ENCODE results near the gene PTPN4. TPM values are rescaled to one million over a fixed set of nuclear protein-coding genes. Genes with fewer than 3 reads are reported as not detected.

Gene PTPN4
- total and polyA plus RNA-seq, 9 of the 15 experiments (the other 6 are each of a cell fraction or from before 2014, with no cell fraction given): 5.0 to 32.8 (median 27.3) TPM

GRCh38 chr2:119758881-119759450 lies 756 bp upstream of the PTPN4 start:
- CTCF ChIA-PET (ENCODE audit: low intra/inter-chr PET ratio): no interaction called here
- Histone ChIP-seq H3K79me2 (ENCODE audit: control insufficient read depth, insufficient read depth, low read length) (peaks cover 38% of the 10 kb centered on the region), H4K20me1 (replicated peaks; ENCODE audit: control insufficient read depth, insufficient read depth, low read length) (no peaks in the 10 kb centered on the region), H3K4me1 (replicated peaks in 1 of 2; ENCODE audit: control insufficient read depth in 2 of 2, insufficient read depth in 2 of 2, low read length in 2 of 2) (peaks cover 9 to 13% of the 10 kb centered on the region in 2 experiments), H2AFZ (ENCODE audit: low read depth, low read length) (peak overlapping the region; percentile 85), H3K4me3 (peak overlapping the region; percentile 75), H3K36me3 (ENCODE audit: control insufficient read depth, insufficient read depth, low read length) (no peaks in the 10 kb centered on the region), H3K9me1 (ENCODE audit: control insufficient read depth, insufficient read depth, low read length) (no peaks in the 10 kb centered on the region), H3K27ac (ENCODE audit: extremely low read depth, low read depth, low read length) (peak overlapping the region; percentile 96), H3K27me3 (ENCODE audit: control insufficient read depth in 2 of 2, insufficient read depth in 2 of 2, low read length in 2 of 2) (no peaks in the 10 kb centered on the region), H3K4me2 (ENCODE audit: insufficient read depth, low read length) (peak overlapping the region; percentile 83), H3K9ac (ENCODE audit: insufficient read depth in 1 of 2, low read depth in 2 of 2, low read length in 2 of 2) (peak overlapping the region; percentile 79 to 90), H3K9me3 (replicated peaks; ENCODE audit: control insufficient read depth, insufficient read depth, low read depth, low read length) (no peaks in the 10 kb centered on the region)
- intact Hi-C loops (cut with micrococcal nuclease): no loop called here
- ATAC-seq: no peak
- FAIRE-seq: no peak
- DNase-seq (ENCODE audit: extremely low read depth in 1 of 4, low spot score in 3 of 4): peak in 1 of 4 experiments; percentile 12
- POLR2A ChIA-PET: interaction anchor here (0.6 to 1.3 kb wide), 10 partner anchors 11 to 287 kb away, joined by 3 to 12 read pairs (median 4); no protein-coding TSS in a partner anchor
- TF ChIP-seq ZNF24 (IDR thresholded peaks at IDR 0.05) (no peak), GTF2E2 (tag; IDR thresholded peaks at IDR 0.05) (0 out of 2 replicates have a peak, but pooled peaks have one; percentile 63), CBX5 (IDR thresholded peaks at IDR 0.05; ENCODE audit: borderline replicate concordance, low read depth) (no peak), SMARCE1 (IDR thresholded peaks at IDR 0.05) (0 out of 2 replicates have a peak, but pooled peaks have one; percentile 23), SPI1 (IDR thresholded peaks at IDR 0.05; ENCODE audit: borderline replicate concordance, low read depth, low read length) (peak; percentile 35; the same call in 1 of the 2 replicates), MBD2 (IDR thresholded peaks at IDR 0.05; ENCODE audit: borderline replicate concordance, low read depth) (0 out of 2 replicates have a peak, but pooled peaks have one; percentile 8), ZNF830 (CRISPR knock-in tag; IDR thresholded peaks at IDR 0.05) (0 out of 2 replicates have a peak, but pooled peaks have one; percentile 47), POLR2H (tag; IDR thresholded peaks at IDR 0.05; ENCODE audit: low read depth) (0 out of 2 replicates have a peak, but pooled peaks have one; percentile 55), FOXJ2 (tag; IDR thresholded peaks at IDR 0.05) (no peak), MTA2 (IDR thresholded peaks at IDR 0.05; ENCODE audit: low read depth) (peak; percentile 5; the same call in 1 of the 2 replicates), NFRKB (IDR thresholded peaks at IDR 0.05; ENCODE audit: low read depth) (peak; percentile 24; the same call in 1 of the 2 replicates)
- TF ChIP-seq, protein P1, sequence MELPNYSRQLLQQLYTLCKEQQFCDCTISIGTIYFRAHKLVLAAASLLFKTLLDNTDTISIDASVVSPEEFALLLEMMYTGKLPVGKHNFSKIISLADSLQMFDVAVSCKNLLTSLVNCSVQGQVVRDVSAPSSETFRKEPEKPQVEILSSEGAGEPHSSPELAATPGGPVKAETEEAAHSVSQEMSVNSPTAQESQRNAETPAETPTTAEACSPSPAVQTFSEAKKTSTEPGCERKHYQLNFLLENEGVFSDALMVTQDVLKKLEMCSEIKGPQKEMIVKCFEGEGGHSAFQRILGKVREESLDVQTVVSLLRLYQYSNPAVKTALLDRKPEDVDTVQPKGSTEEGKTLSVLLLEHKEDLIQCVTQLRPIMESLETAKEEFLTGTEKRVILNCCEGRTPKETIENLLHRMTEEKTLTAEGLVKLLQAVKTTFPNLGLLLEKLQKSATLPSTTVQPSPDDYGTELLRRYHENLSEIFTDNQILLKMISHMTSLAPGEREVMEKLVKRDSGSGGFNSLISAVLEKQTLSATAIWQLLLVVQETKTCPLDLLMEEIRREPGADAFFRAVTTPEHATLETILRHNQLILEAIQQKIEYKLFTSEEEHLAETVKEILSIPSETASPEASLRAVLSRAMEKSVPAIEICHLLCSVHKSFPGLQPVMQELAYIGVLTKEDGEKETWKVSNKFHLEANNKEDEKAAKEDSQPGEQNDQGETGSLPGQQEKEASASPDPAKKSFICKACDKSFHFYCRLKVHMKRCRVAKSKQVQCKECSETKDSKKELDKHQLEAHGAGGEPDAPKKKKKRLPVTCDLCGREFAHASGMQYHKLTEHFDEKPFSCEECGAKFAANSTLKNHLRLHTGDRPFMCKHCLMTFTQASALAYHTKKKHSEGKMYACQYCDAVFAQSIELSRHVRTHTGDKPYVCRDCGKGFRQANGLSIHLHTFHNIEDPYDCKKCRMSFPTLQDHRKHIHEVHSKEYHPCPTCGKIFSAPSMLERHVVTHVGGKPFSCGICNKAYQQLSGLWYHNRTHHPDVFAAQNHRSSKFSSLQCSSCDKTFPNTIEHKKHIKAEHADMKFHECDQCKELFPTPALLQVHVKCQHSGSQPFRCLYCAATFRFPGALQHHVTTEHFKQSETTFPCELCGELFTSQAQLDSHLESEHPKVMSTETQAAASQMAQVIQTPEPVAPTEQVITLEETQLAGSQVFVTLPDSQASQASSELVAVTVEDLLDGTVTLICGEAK (IDR thresholded peaks at IDR 0.05): peak; percentile 22; the same call in 1 of the 2 replicates
- TF ChIP-seq, protein P1 (CRISPR knock-in tag; IDR thresholded peaks at IDR 0.05): no peak
- 15% methylated on average over 13 of the region's 13 CpGs for WGBS (ENCODE audit: insufficient coverage, low coverage, missing lambda C conversion rate)
- BruUV-seq (replicated peaks): TSS peak; percentile 95
- in situ Hi-C loops (cut with MboI): no loop called here

Measured in K562 (cell line).